WERI-Rb-1 (cell line): Measurements from ENCODE around the gene KDM4B.

Experiments used
- DNase-seq: peaks from one replicate; pipeline ENCODE4 v3.0.0-alpha.2; 2020
- H3K27ac ChIP-seq: fragments of 250-450 bp; sonication (Bioruptor Pico); 2 replicates; pipeline ENCODE4 v1.5.1; 2020; ENCODE audit warnings: mild to moderate bottlenecking, moderate library complexity
- H3K27me3 ChIP-seq: fragments of 250-450 bp; sonication (Bioruptor Pico); 2 replicates; pipeline ENCODE4 v1.5.1; 2021; ENCODE audit warnings: mild to moderate bottlenecking, low read depth, moderate library complexity; ENCODE audit not compliant: insufficient read depth, severe bottlenecking
- H3K36me3 ChIP-seq: fragments of 250-450 bp; sonication (Bioruptor Pico); 2 replicates; pipeline ENCODE4 v1.5.1; 2020; ENCODE audit warnings: mild to moderate bottlenecking, moderate library complexity
- H3K4me3 ChIP-seq: 2 replicates; pipeline ENCODE4 v1.5.1; 2011; ENCODE audit warnings: low read depth, mild to moderate bottlenecking, control low read depth, low read length
- H3K9me3 ChIP-seq: fragments of 250-450 bp; sonication (Bioruptor Pico); 2 replicates; pipeline ENCODE4 v1.5.1; 2021; ENCODE audit warnings: mild to moderate bottlenecking, moderate library complexity; ENCODE audit not compliant: severe bottlenecking
- CTCF ChIP-seq: IDR thresholded peaks from 2 replicates; pipeline ENCODE4 v1.5.1; 2011; ENCODE audit warnings: low read depth, mild to moderate bottlenecking, control low read depth, inconsistent platforms, low read length

Gene KDM4B

GRCh38 chr19:5138606-5139582 is 170.0 kb downstream of the KDM4B start:
- Histone ChIP-seq H3K36me3 (peaks cover 73% of the 10 kb centered on the region), H3K9me3 (no peaks in the 10 kb centered on the region), H3K27ac (no peak overlapping the region), H3K27me3 (no peaks in the 10 kb centered on the region), H3K4me3 (no peak overlapping the region)
- no peak for DNase-seq
- no peak for TF ChIP-seq CTCF

- H3K27ac ChIP-seq, result no peak overlapping the region
- no peaks in the 10 kb centered on the region for H3K9me3 ChIP-seq
- TF ChIP-seq CTCF, result no peak
- H3K27me3 ChIP-seq, result no peaks in the 10 kb centered on the region
- H3K4me3 ChIP-seq, result no peak overlapping the region
- DNase-seq, result no peak
- H3K36me3 ChIP-seq, result peaks cover 68% of the 10 kb centered on the region
These were observed 170.8 kb downstream of the KDM4B start for GRCh38 chr19:5139583-5140325.

GRCh38 chr19:5141129-5141849 is 172.4 kb downstream of the KDM4B start:
- Histone ChIP-seq H3K27me3 (no peaks in the 10 kb centered on the region), H3K27ac (no peak overlapping the region), H3K4me3 (no peak overlapping the region), H3K36me3 (peaks cover 65% of the 10 kb centered on the region), H3K9me3 (no peaks in the 10 kb centered on the region)
- TF ChIP-seq CTCF, result no peak
- DNase-seq, result no peak

GRCh38 chr19:5141850-5142724 is 173.2 kb downstream of the KDM4B start:
- Histone ChIP-seq H3K4me3 (no peak overlapping the region), H3K9me3 (no peaks in the 10 kb centered on the region), H3K27ac (no peak overlapping the region), H3K36me3 (peaks cover 65% of the 10 kb centered on the region), H3K27me3 (no peaks in the 10 kb centered on the region)
- no peak for DNase-seq
- TF ChIP-seq CTCF, result no peak

GRCh38 chr19:5142725-5143097 is 173.8 kb downstream of the KDM4B start:
- TF ChIP-seq CTCF, result no peak
- H3K27me3 ChIP-seq, result no peaks in the 10 kb centered on the region
- no peak overlapping the region for H3K4me3 ChIP-seq
- no peak overlapping the region for H3K27ac ChIP-seq
- H3K9me3 ChIP-seq, result no peaks in the 10 kb centered on the region
- peaks cover 61% of the 10 kb centered on the region for H3K36me3 ChIP-seq
- DNase-seq, result no peak
